Panc1 (cell line): ENCODE data around the gene PUSL1. TPM values are rescaled to one million over a fixed set of nuclear protein-coding genes. Genes with fewer than 3 reads are reported as not detected.
A peak's percentile ranks its signal among the peaks of the same experiment; 100 is the strongest.

Source experiments
- ATAC-seq: fragments of 200-7000 bp; cut with Tn5 transposase; 2 replicates; pipeline ENCODE4 v1.9.1; 2020; ENCODE audit warnings: mild to moderate bottlenecking, moderate library complexity
- BruUV-seq: library from RNA; stranded (reverse); fragments of 400-500 nt; replicated peaks from 2 replicates; lab custom pipeline; 2021; lab: Mats Ljungman, UMichigan
- CTCF ChIA-PET: fragments of 300-600 bp; sonication (Branson Sonifier 250); formaldehyde crosslinking; loops from one replicate; lab custom pipeline; 2022; ENCODE audit warnings: antibody characterized with exemption; lab: Charles Lee
- POLR2A ChIA-PET: fragments of 300-600 bp; sonication (Branson Sonifier 250); formaldehyde crosslinking; loops from one replicate; lab custom pipeline; 2022; ENCODE audit warnings: antibody characterized with exemption; lab: Charles Lee
- DNase-seq: peaks from one replicate; pipeline ENCODE4 v3.0.0-alpha.2; 2010; ENCODE audit warnings: low read depth, low spot score
- H3K27ac ChIP-seq: 2 replicates; pipeline ENCODE4 v1.5.1; 2011; ENCODE audit warnings: mild to moderate bottlenecking, low read length, inconsistent platforms
- H3K27me3 ChIP-seq: fragments of 200-500 bp; sonication (Bioruptor generic); 2 replicates; pipeline ENCODE4 v1.6.0; 2014; ENCODE audit warnings: low read length, inconsistent platforms; ENCODE audit not compliant: control insufficient read depth, insufficient read depth
- H3K36me3 ChIP-seq: fragments of 200-500 bp; sonication (Bioruptor generic); 2 replicates; pipeline ENCODE4 v1.5.1; 2014; ENCODE audit warnings: inconsistent platforms, mild to moderate bottlenecking, low read length, moderate library complexity; ENCODE audit not compliant: control insufficient read depth, insufficient read depth
- H3K4me1 ChIP-seq: 2 replicates; pipeline ENCODE4 v1.5.1; 2011; ENCODE audit warnings: inconsistent platforms, mild to moderate bottlenecking, low read length, moderate library complexity; ENCODE audit not compliant: control insufficient read depth, insufficient read depth
- H3K4me3 ChIP-seq, 2 experiments: 2 replicates each; pipeline ENCODE4 v1.5.1; 2011 to 2012; ENCODE audit warnings: low read depth in 2 of 2, low read length in 2 of 2, mild to moderate bottlenecking in 2 of 2, inconsistent platforms in 1 of 2, moderate library complexity in 1 of 2
- H3K9me3 ChIP-seq: fragments of 200-500 bp; sonication (Bioruptor generic); 2 replicates; pipeline ENCODE4 v1.5.1; 2014; ENCODE audit warnings: low read depth, mild to moderate bottlenecking, inconsistent platforms, low read length, moderate library complexity; ENCODE audit not compliant: control insufficient read depth, insufficient read depth
- POLR2AphosphoS5 ChIP-seq: IDR thresholded peaks from 2 replicates; pipeline ENCODE4 v1.6.1; 2012; ENCODE audit warnings: mild to moderate bottlenecking, low read depth, low read length, moderate library complexity
- REST ChIP-seq, 2 experiments: IDR thresholded peaks; 2 replicates each; pipeline ENCODE4 v1.6.1; 2011 to 2012; ENCODE audit warnings: low read depth in 2 of 2, control low read depth in 1 of 2, low read length in 1 of 2, mild to moderate bottlenecking in 1 of 2, moderate library complexity in 1 of 2; ENCODE audit not compliant: insufficient read depth in 1 of 2
- SIN3A ChIP-seq: IDR thresholded peaks from 2 replicates; pipeline ENCODE4 v1.6.1; 2012; ENCODE audit warnings: low read depth, mild to moderate bottlenecking, low read length, moderate library complexity, borderline replicate concordance; ENCODE audit not compliant: insufficient read depth
- TCF7L2 ChIP-seq: IDR thresholded peaks from 2 replicates; pipeline ENCODE4 v1.6.1; 2011; ENCODE audit warnings: mild to moderate bottlenecking, low read depth, low read length, inconsistent platforms
- in situ Hi-C: cut with HindIII; loops from 2 replicates; pipeline ENCODE4 v1.10.0; 2016; ENCODE audit warnings: low sequenced_read_pairs, low pct_unique_long_range_greater_than_20kb
- intact Hi-C: fragments of 100-400 bp; cut with micrococcal nuclease; formaldehyde crosslinking; loops from one replicate; pipeline ENCODE4 v1.10.0; 2022; ENCODE audit not compliant: unreplicated experiment
- total RNA-seq: library from RNA; stranded (reverse); gene quantifications from one replicate; pipeline ENCODE4 v1.2.1, GENCODE V29; 2021; ENCODE audit not compliant: unreplicated experiment
- TF ChIP-seq, protein P1 (sequence below): fragments of 450-650 bp; IDR thresholded peaks from 2 replicates; pipeline ENCODE4 v1.5.1; 2017; ENCODE audit warnings: mild to moderate bottlenecking

PUSL1 gene
- total RNA-seq, 1 experiment from 2014 or later, result 46.9 TPM

- TF ChIP-seq POLR2AphosphoS5 (no peak; the same call in 1 of the 2 replicates), REST (IDR thresholded peaks at IDR 0.05; ENCODE audit: insufficient read depth in 1 of 2, low read depth in 2 of 2, low read length in 1 of 2) (0 out of 4 replicates have a peak, but pooled peaks of 1 of the 2 experiments have one; percentile 3)
- BruUV-seq, result no TSS peak
- CTCF ChIA-PET, result no interaction called here
- no peak for DNase-seq
- Histone ChIP-seq H3K36me3 (no peaks in the 10 kb centered on the region), H3K27me3 (no peaks in the 10 kb centered on the region), H3K27ac (no peak overlapping the region), H3K4me3 (no peak overlapping the region), H3K4me1 (no peaks in the 10 kb centered on the region), H3K9me3 (no peaks in the 10 kb centered on the region)
- ATAC-seq, result peak; percentile 17
- POLR2A ChIA-PET, result no interaction called here
- in situ Hi-C loops, result no loop called here
- intact Hi-C loops, result no loop called here
Observed at GRCh38 chr1:1333551-1334241, 25.3 kb downstream of the PUSL1 start.

DNA sequence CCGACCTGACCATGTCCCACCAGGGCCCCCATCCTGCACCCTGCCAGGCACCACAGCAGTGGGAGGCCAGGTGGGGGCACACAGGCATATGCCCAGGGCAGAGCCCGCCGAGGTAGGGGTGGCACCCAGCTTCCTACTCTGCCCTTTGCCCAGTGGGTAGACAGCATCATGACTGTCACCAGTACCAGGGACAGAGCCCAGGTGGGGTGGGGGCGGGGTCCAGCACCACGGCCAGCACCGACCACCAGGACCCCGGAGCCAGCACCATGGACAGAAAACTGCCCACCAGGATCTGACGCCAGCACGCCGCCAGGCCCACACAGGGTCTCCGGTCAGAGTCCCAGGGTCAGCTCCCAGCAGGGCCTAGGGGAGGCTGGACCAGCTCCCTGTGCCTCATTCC lies 26.4 kb downstream of the PUSL1 start:
- peak in 1 of 2 experiments; percentile 96; a peak in 2 of 4 replicates for TF ChIP-seq REST (IDR thresholded peaks at IDR 0.05; ENCODE audit: insufficient read depth in 1 of 2, low read depth in 2 of 2, low read length in 1 of 2)
- no peak for TF ChIP-seq POLR2AphosphoS5
- TF ChIP-seq TCF7L2, result no peak
- 0 out of 2 replicates have a peak, but pooled peaks have one; percentile 47 for TF ChIP-seq SIN3A
- TF ChIP-seq, protein P1, sequence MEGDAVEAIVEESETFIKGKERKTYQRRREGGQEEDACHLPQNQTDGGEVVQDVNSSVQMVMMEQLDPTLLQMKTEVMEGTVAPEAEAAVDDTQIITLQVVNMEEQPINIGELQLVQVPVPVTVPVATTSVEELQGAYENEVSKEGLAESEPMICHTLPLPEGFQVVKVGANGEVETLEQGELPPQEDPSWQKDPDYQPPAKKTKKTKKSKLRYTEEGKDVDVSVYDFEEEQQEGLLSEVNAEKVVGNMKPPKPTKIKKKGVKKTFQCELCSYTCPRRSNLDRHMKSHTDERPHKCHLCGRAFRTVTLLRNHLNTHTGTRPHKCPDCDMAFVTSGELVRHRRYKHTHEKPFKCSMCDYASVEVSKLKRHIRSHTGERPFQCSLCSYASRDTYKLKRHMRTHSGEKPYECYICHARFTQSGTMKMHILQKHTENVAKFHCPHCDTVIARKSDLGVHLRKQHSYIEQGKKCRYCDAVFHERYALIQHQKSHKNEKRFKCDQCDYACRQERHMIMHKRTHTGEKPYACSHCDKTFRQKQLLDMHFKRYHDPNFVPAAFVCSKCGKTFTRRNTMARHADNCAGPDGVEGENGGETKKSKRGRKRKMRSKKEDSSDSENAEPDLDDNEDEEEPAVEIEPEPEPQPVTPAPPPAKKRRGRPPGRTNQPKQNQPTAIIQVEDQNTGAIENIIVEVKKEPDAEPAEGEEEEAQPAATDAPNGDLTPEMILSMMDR, result no peak
- Histone ChIP-seq H3K27ac (no peak overlapping the region), H3K36me3 (no peaks in the 10 kb centered on the region), H3K27me3 (no peaks in the 10 kb centered on the region), H3K9me3 (no peaks in the 10 kb centered on the region), H3K4me3 (no peak overlapping the region), H3K4me1 (no peaks in the 10 kb centered on the region)
- no TSS peak for BruUV-seq
- ChIA-PET POLR2A (no interaction called here), CTCF (no interaction called here)
- intact Hi-C loops, result no loop called here
- in situ Hi-C loops, result no loop called here
- no peak for ATAC-seq
- DNase-seq, result no peak
